GM21825 (cell line): ENCODE data around the gene SHISA9.

Source experiments
- ATAC-seq: cut with Tn5 transposase; IDR thresholded peaks from one replicate; pipeline ENCODE4 v1.9.1; 2021; ENCODE audit warnings: mild to moderate bottlenecking, moderate library complexity; ENCODE audit not compliant: unreplicated experiment

SHISA9 gene

GRCh38 chr16:13063457-13063856, 162.1 kb downstream of the SHISA9 start:
- no peak for ATAC-seq

GRCh38 chr16:13064821-13065220, 163.4 kb downstream of the SHISA9 start:
- no peak for ATAC-seq

GRCh38 chr16:13067648-13068047, 166.2 kb downstream of the SHISA9 start:
- ATAC-seq: no peak

DNA sequence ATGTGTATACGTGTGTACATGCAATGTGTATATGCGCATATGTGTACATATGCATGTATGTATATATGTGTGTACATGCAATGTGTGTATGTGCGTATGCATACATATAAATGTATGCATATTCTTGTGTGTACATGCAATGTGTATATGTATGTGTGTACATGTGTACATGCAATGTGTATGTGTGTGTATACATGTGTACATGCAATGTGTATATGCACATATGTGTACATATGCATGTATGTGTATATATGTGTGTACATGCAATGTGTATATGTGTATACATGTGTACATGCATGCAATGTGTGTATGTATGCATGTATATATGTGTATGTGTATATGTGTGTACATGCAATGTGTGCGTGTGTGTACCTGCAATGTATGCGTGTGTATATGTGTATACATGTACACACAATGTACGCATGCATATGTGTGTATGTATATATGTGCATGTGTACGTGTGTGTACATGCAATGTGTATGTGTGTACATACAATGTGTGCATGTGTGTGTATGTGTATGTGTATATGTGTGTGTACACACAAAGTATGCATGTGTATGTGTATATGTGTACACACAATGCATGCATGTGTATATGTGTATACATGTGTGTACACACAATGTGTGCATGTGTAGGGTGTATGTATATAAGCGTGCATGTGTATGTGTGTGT, 167.7 kb downstream of the SHISA9 start:
- ATAC-seq: no peak

DNA sequence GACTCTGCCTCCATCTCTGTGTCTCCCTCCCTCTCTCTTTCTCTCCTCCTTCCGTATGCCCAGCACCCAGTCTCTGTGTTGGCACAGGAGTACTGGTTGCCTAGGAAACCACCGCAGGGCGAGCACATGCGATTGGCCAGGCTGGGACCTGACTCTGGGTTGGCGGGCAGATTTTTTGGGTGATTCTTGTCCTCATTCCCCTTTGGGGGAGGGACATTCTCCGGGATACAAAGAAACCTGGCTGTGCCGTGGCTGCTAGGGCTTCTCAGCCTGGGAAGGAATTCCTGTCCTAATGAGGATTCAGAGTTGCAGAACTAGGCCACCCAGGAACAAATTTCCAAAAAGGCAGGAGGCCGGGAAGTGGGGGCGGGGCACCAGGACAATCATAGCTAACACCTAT, 168.9 kb downstream of the SHISA9 start:
- ATAC-seq: no peak

- no peak for ATAC-seq
Observed at GRCh38 chr16:13076878-13077277, 175.5 kb downstream of the SHISA9 start.

GRCh38 chr16:13077816-13078215, 176.4 kb downstream of the SHISA9 start:
- ATAC-seq: no peak

DNA sequence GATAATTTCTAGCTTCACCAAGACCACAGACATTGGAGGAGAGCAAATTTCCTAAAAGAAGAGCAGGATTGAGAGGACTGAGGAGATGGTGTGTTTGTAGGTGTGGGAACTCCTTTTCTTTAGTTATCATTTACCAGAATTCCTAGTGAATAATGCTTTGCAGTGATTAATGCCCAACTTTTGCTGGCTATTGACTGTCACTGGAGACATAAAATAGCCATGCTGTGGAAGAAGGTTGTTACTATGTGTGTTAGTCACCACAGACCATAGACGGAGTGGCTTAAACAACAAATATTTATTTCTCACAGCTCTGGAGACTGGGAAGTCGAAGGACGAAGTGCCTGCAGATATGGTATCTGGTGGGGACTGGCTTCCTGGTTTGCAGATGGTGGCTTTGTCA, 179.1 kb downstream of the SHISA9 start:
- ATAC-seq: no peak

DNA sequence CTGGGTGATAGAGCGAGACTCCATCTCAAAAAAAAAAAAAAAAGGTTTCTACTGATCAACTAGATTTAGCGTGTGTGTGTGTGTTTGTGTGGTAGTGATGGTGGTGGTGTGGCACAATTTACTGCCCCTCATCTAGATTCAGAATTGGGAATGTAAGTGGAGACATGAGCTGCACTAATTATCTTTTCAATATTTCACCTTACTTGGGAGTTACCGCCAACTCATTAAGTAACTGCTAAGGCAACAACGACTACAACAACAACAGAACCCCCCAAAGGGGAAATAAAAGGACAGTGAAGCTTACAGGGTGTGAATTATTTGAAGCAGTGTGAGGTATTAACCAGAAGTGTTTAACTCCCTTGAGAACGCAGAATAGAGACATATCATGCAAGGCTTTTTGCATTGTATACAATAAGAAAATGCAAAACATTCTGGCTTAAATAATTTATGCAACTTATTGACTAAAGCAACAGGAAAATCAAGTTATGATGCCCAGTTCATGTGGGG, 180.5 kb downstream of the SHISA9 start:
- no peak for ATAC-seq

- ATAC-seq: no peak
Observed at GRCh38 chr16:13083681-13084080, 182.3 kb downstream of the SHISA9 start.

DNA sequence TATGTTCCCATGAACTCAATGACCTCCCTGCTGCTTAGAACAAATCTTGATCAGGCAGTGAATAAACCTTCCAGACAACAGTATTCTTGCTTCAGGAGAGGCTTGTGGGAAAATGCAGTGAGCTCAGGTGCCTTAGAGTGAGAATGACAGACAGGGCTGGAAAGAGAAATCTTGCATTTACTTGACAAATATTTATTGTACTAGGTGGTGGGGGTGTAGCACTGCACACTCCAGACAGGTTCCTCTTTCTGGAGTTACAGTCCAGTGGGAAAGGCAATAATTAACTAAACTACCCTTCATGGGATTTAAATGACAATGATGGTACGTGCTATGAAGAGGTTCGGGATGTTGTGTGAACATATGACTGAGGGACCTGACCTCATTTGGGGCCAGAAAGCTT, 182.9 kb downstream of the SHISA9 start:
- ATAC-seq: no peak

DNA sequence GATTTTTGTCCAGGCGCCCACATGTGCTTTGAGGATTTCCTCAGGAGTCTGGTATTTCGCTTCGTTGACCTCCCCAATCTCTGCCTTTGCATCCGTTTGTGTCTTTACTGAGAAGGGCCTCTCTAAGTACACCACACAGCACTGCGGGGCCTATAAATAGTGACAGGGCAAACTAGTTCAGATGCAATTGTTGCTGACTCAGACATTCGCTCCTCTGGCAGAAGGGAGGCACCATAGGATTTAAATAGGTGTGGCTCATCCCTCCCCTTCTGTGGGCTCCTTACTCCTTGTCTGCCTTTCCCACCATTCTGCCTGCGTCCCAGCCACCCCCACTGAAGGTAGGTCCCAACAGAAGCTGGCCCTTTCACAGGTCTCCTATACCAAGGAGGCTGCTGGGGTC, 192.3 kb downstream of the SHISA9 start:
- ATAC-seq: no peak

DNA sequence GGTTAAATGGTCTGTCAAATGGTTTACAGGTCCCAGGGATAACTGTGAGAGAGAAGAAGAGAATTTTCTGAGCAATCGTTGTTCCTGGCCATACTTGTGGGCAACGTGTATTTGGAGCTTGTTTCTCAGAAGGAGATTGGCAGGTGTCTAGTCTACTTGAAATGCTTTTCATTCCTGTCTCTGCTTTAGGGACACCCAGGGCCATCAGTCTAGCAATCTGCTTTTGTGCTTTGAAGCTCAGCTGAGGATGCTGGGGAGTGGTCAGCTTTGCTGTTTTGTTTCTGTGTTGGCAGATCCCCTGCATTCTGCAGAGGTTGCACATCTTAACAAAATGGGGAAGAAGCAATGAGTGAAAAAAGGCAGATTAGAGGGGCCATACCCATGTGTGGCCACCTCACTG, 193.7 kb downstream of the SHISA9 start:
- no peak for ATAC-seq

- ATAC-seq: no peak
Observed at GRCh38 chr16:13098536-13098935, 197.1 kb downstream of the SHISA9 start.

GRCh38 chr16:13099822-13100221, 198.4 kb downstream of the SHISA9 start:
- ATAC-seq: no peak

DNA sequence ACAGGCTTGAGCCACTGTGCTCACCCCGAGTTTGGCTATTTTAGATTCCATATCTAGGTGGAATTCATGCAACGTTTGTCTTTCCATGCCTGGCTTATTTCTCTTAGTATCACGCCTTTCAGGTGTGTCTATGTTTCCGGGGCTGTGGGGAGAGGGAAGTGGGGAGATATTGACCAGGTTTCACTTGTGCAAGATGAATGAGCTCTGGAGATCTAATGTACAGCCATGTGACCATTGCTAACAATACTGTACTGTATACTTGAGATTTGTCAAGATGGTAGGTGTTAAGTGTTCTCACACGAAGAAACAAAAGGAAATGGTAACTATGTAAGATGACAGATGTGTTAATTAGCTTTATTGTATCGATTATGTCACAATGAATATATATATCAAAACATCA, 199.6 kb downstream of the SHISA9 start:
- no peak for ATAC-seq

DNA sequence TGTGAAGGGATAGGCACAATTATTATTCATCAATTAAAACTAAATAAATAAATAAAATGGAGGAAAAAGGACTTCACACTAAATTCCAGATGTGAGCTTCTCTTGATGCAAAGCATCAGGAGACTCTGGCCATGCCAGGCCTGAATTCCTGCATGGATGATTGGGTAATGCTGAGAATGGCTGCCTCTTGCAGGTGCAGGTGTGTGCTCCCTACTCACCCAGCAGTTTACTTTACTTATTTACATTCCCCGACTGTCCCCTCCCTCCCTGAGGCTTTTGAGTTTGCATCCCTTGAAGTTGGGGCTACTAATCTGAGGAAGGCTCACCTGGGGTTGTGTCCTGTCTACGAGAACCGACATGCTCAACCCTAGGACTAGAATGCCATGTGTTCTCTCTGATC, 200.4 kb downstream of the SHISA9 start:
- ATAC-seq: no peak

DNA sequence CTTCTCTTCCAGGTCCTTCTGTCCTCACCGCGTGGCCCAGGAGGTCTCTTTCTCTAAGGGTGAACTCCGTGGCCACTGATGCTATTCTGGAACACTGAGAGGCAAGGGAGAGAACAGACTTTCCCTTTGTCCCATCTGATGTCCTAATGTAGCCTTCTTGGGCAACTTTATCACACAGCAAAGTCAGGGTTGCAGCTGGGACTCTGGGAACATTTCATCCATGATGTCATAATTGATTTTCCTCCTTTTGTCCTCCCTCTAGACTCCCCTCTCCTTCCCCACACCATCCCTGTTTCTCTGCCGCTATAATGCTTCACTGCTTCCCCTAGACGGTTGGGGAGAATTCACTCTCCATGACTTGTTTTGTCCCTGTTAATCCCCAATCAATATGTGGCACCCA, 201.0 kb downstream of the SHISA9 start:
- ATAC-seq: no peak

- ATAC-seq: no peak
Observed at GRCh38 chr16:13103831-13104530, 202.6 kb downstream of the SHISA9 start.

- no peak for ATAC-seq
Observed at GRCh38 chr16:13104772-13105171, 203.4 kb downstream of the SHISA9 start.

DNA sequence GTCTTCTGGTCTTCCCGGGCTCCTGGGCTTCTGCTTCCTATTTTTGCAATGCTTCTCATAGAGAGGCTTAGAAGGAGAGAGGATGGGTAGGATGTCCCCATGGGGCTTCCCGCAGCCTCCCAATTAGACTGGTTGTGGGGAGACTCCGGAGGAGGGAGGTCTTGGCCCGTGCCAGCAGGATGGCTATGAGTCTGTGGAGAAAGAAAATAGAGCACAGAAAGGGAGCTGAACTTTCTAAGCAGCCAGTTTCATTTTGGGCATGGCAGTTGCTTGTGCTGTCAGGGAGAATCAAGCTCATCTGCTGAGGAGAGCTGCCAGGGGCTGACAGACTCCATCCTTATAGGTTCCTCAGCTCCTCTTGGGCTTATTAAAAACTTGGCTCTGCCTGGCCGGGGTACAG, 204.0 kb downstream of the SHISA9 start:
- no peak for ATAC-seq

DNA sequence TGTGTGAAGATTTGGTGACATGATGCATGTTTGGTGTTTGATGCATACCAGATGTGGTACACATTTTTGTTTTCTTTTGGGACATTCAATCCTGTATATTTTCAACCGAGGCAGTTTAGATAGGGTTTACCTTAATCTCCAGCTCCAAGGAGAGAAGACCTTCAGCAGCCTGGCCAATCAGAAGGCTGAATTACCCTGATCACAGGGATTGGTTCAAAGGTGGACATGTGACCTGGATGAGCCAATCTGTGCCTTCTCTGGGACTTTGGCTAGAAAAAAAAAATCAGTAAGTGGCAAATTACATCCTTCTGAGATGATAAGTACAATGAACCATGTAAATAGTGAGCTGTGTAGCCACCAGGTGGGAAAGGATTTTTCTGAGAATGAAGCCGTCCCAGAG, 205.1 kb downstream of the SHISA9 start:
- ATAC-seq: no peak

GRCh38 chr16:13108126-13108525, 206.7 kb downstream of the SHISA9 start:
- no peak for ATAC-seq
